ENCODE measurements around the gene TFEB. TPM values are rescaled to one million over a fixed set of nuclear protein-coding genes. Genes with fewer than 3 reads are reported as not detected.

Gene TFEB
- total RNA-seq, 1 donor from 2014 or later: 40.3 TPM

DNA sequence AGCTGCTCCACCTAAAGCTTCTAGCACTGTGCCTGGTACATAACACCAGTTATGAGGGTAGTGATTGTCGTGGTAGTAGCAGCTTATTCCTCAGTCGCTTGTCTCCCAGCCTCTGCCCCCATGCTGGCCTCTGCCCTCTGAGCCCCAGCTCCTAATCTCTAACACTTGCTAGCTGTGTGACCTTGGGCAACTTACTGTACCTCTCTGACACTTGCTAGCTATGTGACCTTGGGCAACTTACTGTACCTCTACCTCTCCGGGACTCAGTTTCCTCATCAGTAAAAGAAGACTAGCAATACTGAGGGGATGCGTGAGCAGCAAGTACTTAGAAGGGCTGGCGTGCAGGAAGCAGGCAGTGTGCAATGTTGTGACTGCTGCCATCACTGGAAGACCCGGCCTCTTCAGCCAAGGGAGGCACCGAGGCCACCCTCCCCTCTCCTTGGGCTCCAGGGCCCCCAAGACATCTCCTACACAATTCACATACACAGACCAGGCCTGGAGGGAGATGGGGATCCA lies 87.3 kb downstream of the TFEB start:
- no peaks in the 10 kb centered on the region for H3K27me3 ChIP-seq
- no peak for ATAC-seq
- H3K4me3 ChIP-seq: no peak overlapping the region
- H3K36me3 ChIP-seq: no peaks in the 10 kb centered on the region
- TF ChIP-seq, protein P1, sequence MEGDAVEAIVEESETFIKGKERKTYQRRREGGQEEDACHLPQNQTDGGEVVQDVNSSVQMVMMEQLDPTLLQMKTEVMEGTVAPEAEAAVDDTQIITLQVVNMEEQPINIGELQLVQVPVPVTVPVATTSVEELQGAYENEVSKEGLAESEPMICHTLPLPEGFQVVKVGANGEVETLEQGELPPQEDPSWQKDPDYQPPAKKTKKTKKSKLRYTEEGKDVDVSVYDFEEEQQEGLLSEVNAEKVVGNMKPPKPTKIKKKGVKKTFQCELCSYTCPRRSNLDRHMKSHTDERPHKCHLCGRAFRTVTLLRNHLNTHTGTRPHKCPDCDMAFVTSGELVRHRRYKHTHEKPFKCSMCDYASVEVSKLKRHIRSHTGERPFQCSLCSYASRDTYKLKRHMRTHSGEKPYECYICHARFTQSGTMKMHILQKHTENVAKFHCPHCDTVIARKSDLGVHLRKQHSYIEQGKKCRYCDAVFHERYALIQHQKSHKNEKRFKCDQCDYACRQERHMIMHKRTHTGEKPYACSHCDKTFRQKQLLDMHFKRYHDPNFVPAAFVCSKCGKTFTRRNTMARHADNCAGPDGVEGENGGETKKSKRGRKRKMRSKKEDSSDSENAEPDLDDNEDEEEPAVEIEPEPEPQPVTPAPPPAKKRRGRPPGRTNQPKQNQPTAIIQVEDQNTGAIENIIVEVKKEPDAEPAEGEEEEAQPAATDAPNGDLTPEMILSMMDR (IDR thresholded peaks at IDR 0.05): no peak
- no peak overlapping the region for H3K27ac ChIP-seq
- intact Hi-C loops (cut with DNase I): no loop called here
- DNase-seq: peak; percentile 44
- H3K9me3 ChIP-seq: no peaks in the 10 kb centered on the region
- peaks cover 1% of the 10 kb centered on the region for H3K4me1 ChIP-seq

DNA sequence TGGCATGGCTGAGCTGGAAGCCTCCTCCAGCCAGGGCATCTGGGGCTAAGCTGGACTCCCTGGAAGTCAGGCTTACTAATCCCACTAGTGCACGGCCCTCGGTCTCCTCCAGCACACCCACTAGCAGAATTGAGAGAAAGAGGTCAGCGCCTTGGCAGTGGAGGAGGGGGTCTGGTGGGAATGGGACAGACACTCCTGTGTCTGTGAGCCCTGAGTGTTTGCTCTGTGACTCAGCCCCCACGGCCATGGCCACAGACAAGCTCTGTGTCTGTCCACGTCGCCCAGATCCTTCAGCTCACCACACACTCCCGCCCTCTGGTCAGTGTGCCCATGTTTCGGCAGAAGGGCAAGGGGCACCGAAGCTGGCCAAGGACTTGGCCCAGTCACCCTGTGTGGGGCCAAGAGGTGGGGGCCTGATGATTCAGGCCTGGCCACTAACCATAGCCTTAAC lies 88.3 kb downstream of the TFEB start:
- Histone ChIP-seq H3K27ac (no peak overlapping the region), H3K36me3 (no peaks in the 10 kb centered on the region), H3K9me3 (no peaks in the 10 kb centered on the region), H3K4me3 (no peak overlapping the region), H3K4me1 (peaks cover 8% of the 10 kb centered on the region), H3K27me3 (no peaks in the 10 kb centered on the region)
- ATAC-seq: peak; percentile 56
- intact Hi-C loops (cut with DNase I): no loop called here
- TF ChIP-seq, protein P1 (IDR thresholded peaks at IDR 0.05): no peak
- DNase-seq: peak; percentile 62

DNA sequence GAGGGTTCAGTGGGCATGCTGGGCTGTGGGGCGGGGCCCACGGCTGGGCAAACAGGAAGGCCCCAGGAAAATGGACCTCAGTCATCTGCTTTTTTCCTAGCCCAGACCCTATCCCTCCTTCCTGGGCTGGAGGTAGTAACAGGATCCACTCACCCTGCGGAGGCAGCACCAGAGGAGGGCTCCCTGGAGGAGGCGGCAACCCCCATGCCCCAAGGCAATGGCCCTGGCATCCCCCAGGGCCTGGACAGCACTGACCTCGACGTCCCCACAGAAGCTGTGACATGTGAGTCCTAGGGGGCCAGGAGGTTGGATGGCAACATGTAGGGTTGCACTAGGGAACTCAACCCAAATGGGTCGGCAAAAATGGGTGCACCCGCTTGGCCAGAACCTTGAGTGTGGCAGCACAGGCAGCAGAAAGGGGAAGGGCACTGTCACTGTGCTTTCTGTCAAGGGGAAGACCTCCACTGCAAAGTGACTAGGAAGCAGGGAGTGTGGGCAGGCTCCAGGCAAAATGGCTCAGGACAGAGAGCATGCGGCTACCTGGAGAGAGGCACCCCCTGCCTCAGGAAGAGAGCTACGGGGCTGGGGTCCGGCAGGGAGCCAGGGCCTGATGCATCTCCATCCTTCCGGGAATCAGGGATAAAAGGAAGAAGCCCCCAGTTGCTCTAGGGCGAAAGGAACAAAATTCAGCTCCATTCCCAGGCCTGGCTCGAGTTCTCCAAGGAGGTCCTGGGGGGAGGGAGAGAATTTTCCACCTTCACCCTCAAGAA lies 89.2 kb downstream of the TFEB start:
- DNase-seq: peak; percentile 46
- H3K36me3 ChIP-seq: no peaks in the 10 kb centered on the region
- peaks cover 8% of the 10 kb centered on the region for H3K4me1 ChIP-seq
- TF ChIP-seq, protein P1 (IDR thresholded peaks at IDR 0.05): no peak
- no peaks in the 10 kb centered on the region for H3K9me3 ChIP-seq
- no peak for ATAC-seq
- no peak overlapping the region for H3K4me3 ChIP-seq
- intact Hi-C loops (cut with DNase I): no loop called here
- no peak overlapping the region for H3K27ac ChIP-seq
- H3K27me3 ChIP-seq: no peaks in the 10 kb centered on the region

DNA sequence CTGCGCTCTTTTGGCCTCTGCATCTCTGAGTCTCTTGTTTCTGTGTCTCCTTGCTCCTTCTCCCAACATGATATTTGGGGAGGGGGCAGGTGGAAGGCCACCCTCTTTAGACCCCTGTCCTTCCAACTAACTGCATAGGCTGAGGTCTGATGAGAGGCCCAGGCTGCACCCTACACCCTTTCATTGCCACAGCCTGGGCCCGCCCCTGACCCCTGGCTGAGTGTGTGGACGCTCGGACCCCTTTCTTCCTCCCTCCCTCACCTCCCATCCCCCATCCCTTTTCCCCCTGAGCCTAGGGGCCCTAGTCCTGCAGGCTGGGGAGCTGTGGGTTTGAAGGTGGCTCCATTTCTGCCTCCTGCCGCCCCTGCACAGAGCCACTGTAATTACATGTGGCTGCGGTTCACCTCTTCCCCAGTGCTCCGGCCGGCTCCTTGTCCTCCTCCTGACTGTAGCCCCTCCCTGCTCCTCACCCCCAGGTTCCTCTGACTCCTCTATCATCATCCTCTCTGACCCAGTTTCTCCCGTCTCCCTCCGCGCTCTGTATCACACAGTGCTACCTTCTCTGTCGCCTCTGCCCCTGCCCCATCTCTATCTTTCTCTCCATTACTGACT lies 90.3 kb downstream of the TFEB start:
- no peaks in the 10 kb centered on the region for H3K36me3 ChIP-seq
- TF ChIP-seq, protein P1 (IDR thresholded peaks at IDR 0.05): no peak
- H3K4me3 ChIP-seq: no peak overlapping the region
- H3K9me3 ChIP-seq: no peaks in the 10 kb centered on the region
- peaks cover 8% of the 10 kb centered on the region for H3K4me1 ChIP-seq
- DNase-seq (peak; percentile 39), ATAC-seq (no peak)
- intact Hi-C loops (cut with DNase I): no loop called here
- no peak overlapping the region for H3K27ac ChIP-seq
- no peaks in the 10 kb centered on the region for H3K27me3 ChIP-seq

DNA sequence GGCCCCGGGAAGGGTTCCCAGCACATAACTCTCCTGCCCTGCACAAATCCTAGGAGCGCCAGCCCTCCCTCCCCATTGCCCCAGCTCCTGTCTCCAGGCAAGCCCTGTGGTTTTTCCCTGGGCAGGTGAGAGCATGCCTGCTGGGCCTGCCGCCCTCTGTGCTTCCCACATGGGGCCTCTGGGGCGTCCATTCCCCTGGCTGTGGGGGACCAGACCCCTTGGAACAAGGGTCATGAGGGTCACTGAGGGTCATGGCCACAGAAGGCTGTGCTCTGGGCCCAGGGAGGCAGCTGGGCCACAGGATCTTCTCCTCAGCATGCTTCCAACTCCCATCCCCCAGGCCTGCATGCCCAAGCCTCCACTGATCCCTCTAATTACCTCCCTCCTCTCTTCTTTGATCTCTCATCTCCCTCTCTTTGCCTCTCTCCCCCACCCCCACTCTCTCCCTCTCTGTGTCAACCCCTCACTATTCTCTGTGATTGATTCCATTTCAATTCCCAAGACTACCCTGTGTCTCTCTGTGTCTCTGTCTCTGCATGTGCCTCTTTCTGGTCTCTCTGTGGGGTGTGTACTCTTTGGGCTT lies 91.0 kb downstream of the TFEB start:
- intact Hi-C loops (cut with DNase I): no loop called here
- TF ChIP-seq, protein P1 (IDR thresholded peaks at IDR 0.05): no peak
- Histone ChIP-seq H3K4me3 (no peak overlapping the region), H3K9me3 (no peaks in the 10 kb centered on the region), H3K27ac (no peak overlapping the region), H3K27me3 (no peaks in the 10 kb centered on the region), H3K36me3 (no peaks in the 10 kb centered on the region), H3K4me1 (peaks cover 8% of the 10 kb centered on the region)
- DNase-seq (peak; percentile 59), ATAC-seq (no peak)
